ENCODE data around the gene C16orf95.

C16orf95 gene

GRCh38 chr16:87331241-87331801, 14.1 kb upstream of the C16orf95 start:
- DNase-seq: no peak

DNA sequence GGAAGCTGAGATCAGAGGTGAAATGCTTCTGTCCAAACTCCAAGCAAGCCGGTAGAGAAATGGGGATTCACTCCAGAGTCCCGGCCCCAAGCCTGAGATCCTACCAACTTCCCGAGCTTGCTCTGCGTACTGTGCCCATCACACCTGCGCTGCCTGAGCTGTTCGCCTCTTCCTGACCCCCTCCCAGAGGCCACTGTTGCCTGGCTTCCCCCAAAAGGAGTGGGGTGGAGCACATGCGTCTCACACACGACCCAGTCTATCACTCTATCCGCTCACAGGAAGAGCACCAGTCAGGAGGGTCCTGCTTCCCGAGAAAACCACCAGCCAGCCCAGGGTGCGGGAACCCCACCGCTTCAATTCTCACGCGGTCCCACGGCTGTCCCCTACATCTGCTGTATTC, 13.5 kb upstream of the C16orf95 start:
- no peak for DNase-seq

- no peak for DNase-seq
These were observed 13.0 kb upstream of the C16orf95 start for GRCh38 chr16:87330257-87330624.

DNA sequence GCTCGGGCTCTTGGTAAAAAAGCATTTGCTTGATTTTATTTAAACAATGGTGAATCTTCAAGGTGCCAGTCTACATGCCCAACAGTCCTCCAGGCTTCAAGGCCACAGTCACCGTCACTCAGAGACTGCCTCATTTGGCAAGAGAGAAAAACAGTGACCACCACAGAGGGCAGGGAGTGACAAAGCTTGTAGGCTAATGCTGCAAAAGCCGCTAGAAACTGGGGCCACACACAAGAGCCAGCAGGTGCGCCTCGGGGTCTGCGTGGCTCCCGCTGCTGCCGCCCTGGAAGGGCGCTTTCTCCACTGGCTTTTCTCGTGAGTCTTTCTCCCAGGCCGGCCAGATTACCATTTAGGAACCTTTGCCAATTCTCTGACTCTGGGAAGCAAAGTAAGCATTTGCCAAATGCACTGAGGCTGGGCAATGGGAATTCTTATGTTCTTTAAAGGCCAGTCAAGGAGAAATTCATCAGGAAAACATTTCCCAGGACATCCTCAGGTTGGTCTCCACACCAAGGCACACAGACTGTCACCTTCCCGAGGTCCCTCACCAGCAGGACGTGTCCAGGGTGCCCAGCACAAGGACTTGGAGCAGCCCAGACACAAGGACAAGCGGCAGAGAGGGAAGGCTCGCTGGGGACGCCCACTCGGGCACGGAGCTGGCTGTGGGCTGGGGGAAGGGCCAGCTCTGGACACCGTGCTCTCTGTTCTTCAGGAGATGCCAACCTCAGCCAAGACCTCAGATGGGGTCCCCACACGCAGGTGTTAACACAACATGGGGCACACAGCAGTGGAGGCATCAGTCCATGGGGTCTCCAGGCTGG, 12.5 kb upstream of the C16orf95 start:
- no peak for DNase-seq

GRCh38 chr16:87328846-87329245, 11.7 kb upstream of the C16orf95 start:
- DNase-seq: no peak

- no peak for DNase-seq
These were observed 10.8 kb upstream of the C16orf95 start for GRCh38 chr16:87327798-87328495.

GRCh38 chr16:87326151-87326571, 9.0 kb upstream of the C16orf95 start:
- no peak for DNase-seq

GRCh38 chr16:87325423-87325858, 8.2 kb upstream of the C16orf95 start:
- no peak for DNase-seq

DNA sequence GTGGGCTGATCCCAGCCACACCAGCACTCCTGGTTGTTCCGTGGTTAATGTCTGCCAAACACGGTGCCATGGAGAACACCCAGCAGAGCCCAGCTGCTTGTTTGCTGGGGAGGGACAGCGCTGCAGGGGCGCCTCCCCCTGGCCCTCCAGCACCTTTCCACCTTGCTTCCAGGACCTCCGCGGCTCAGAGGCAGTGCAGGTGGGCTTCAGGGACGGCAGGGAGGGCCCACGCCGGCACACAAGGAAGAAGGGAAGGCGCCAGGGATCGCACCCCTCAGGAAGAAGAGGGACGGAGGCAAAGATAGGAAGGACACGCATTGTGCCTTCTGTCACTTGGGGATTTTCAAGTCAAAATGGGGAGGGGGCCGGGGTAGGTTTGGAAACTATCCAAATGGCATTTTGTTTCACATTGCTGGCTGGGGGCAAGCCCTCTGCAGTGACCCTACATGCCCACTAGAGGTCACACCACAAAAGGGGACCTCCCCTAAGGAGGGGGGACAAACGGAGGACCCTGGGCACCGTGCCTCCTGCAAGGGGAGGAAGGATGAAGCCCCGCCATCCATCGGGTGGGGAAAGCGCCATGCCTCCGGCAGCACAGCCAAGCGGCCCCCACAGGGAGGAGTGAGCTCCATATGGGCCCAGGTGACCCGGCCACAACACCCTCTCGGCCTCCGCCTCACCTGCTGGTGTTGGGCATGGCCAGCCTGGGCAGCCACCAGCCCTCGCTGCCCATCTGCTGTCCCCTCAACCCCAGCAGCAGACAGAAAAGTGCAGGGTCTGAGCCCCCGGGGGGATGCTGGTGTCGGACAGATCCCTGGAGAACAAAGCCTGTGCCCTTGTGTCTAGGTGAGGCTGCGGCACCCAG, 7.5 kb upstream of the C16orf95 start:
- no peak for DNase-seq

GRCh38 chr16:87323727-87324410, 6.7 kb upstream of the C16orf95 start:
- DNase-seq: no peak

- DNase-seq: no peak
These were observed 5.9 kb upstream of the C16orf95 start for GRCh38 chr16:87322833-87323726.

DNA sequence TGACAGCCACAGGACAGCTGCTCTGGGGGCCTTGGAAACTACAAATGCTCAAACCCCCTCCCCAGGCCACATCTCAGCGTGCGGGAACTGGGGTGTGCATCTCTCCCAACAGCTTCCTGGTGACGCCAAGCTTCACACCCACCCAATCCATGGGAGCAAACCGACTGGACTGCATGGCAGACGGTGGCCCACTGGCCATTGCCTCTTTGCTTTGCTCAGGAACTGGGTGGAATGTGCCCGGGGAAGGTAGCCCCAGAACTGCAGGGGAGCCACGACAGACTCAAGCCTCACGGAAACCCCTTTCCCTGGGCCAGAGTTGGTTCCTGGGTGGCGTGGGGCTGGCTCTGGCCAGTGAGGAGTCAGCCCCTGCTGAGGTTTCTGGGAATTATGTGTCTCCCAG, 5.2 kb upstream of the C16orf95 start:
- DNase-seq: no peak

DNA sequence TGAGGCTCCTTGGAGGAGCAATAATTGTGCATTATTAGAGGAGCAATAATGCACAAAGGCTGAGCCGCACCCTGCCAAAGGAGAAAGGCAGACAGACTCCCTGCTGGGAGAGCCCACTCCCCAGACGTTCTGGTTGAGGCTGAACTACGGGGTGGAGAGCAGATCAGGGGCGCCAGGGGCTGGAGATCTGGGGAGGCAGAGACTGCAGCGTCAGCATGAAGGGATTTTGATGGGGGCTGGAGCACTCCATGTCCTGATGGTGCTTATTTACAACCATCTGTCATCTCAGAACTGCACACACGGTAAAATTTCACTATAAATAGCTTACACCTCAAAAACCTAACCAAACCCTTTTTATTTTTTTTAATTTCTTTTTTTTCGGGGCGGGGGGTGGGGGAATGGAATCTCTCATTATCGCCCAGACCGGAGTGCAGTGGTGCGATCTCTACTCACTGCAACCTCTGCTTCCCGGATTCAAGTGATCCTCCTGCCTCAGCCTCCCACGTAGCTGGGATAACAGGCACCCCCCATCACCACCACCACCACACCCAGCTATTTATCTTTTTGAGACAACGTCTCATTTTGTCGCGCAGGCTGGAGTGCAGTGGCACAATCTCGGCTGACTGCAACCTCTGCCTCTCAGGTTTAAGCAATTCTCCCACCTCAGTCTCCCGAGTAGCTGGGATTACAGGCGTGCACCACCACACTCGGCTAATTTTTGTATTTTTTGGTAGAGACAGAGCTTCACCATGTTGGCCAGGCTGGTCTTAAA, 4.3 kb upstream of the C16orf95 start:
- no peak for DNase-seq

DNA sequence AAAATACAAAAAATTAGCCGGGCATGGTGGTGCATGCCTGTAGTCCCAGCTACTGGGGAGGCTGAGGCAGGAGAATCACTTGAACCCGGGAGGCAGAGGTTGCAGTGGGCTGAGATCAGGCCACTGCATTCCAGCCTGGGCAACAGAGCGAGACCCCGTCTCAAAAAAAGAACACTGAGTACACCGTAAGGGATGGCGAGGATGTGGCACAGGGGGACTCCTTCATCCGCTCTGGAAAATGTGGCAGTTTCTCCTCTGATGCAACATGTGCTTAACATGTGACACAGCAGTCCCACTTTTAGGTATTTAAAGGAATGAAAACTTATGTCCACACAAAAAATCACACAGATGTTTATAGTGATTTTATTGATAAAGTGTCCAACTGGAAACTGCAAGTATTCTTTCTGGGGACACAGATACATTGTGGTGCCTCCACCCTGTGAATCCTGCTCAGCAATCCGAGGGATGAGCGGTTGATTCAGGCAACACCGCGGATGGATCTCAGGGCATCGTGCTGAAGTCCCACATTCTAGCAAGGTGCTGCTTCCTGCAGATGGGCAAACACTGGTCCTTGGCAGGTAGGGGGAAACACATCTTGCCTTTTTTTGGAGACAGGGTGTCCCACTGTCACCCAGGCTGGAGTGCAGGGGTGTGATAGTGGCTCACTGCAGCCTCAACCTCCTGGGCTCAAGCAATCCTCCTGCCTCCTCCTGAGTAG, 3.5 kb upstream of the C16orf95 start:
- no peak for DNase-seq

GRCh38 chr16:87319997-87320491, 2.9 kb upstream of the C16orf95 start:
- DNase-seq: no peak

GRCh38 chr16:87319011-87319410, 1.8 kb upstream of the C16orf95 start:
- DNase-seq: no peak

GRCh38 chr16:87317750-87318644, 805 bp upstream of the C16orf95 start:
- peak in 1 of 2 experiments; percentile 37 for DNase-seq

- no peak for DNase-seq
These were observed 706 bp downstream of the C16orf95 start for GRCh38 chr16:87316450-87316922.

All from NCI-H446 (cell line).